Measurements from ENCODE around the gene DZIP1.
A peak's percentile ranks its signal among the peaks of the same experiment; 100 is the strongest.

Gene DZIP1

GRCh38 chr13:95643936-95644598 is 439 bp downstream of the DZIP1 start:
- Histone ChIP-seq H3K4me3 (ENCODE audit: extremely low read depth, insufficient read depth, low read length, poor library complexity, severe bottlenecking) (peak overlapping the region; percentile 74), H3K27ac (ENCODE audit: low read depth, low read length, severe bottlenecking) (peak overlapping the region; percentile 85), H3K9me3 (ENCODE audit: control insufficient read depth, low read length) (no peaks in the 10 kb centered on the region), H3K36me3 (ENCODE audit: control insufficient read depth, insufficient read depth, low read length) (peaks cover 27% of the 10 kb centered on the region), H3K4me1 (ENCODE audit: control insufficient read depth, insufficient read depth, low read length, poor library complexity, severe bottlenecking) (peaks cover 5% of the 10 kb centered on the region)
- WGBS, 2 experiments (ENCODE audit: insufficient coverage in 2 of 2) = 0% methylated on average over 32 to 58 of the region's 62 CpGs

GRCh38 chr13:95643571-95643935 is 953 bp downstream of the DZIP1 start:
- H3K27ac ChIP-seq (ENCODE audit: low read depth, low read length, severe bottlenecking) = peak overlapping the region; percentile 85
- H3K9me3 ChIP-seq (ENCODE audit: control insufficient read depth, low read length) = no peaks in the 10 kb centered on the region
- peak overlapping the region; percentile 74 for H3K4me3 ChIP-seq (ENCODE audit: extremely low read depth, insufficient read depth, low read length, poor library complexity, severe bottlenecking)
- H3K36me3 ChIP-seq (ENCODE audit: control insufficient read depth, insufficient read depth, low read length) = peaks cover 32% of the 10 kb centered on the region
- WGBS, 2 experiments (ENCODE audit: insufficient coverage in 2 of 2) = 2% methylated on average over 13 to 16 of the region's 16 CpGs
- peaks cover 5% of the 10 kb centered on the region for H3K4me1 ChIP-seq (ENCODE audit: control insufficient read depth, insufficient read depth, low read length, poor library complexity, severe bottlenecking)

- 15 to 18% methylated on average over 2 of the region's 3 CpGs for WGBS, 2 experiments (ENCODE audit: insufficient coverage in 2 of 2)
- Histone ChIP-seq H3K36me3 (ENCODE audit: control insufficient read depth, insufficient read depth, low read length) (peaks cover 37% of the 10 kb centered on the region), H3K4me3 (ENCODE audit: extremely low read depth, insufficient read depth, low read length, poor library complexity, severe bottlenecking) (peak overlapping the region; percentile 74), H3K27ac (ENCODE audit: low read depth, low read length, severe bottlenecking) (peak overlapping the region; percentile 85), H3K4me1 (ENCODE audit: control insufficient read depth, insufficient read depth, low read length, poor library complexity, severe bottlenecking) (peaks cover 5% of the 10 kb centered on the region), H3K9me3 (ENCODE audit: control insufficient read depth, low read length) (no peaks in the 10 kb centered on the region)
Measured at GRCh38 chr13:95642999-95643398, 1.5 kb downstream of the DZIP1 start.

- Histone ChIP-seq H3K4me1 (ENCODE audit: control insufficient read depth, insufficient read depth, low read length, poor library complexity, severe bottlenecking) (peaks cover 5% of the 10 kb centered on the region), H3K36me3 (ENCODE audit: control insufficient read depth, insufficient read depth, low read length) (peaks cover 46% of the 10 kb centered on the region), H3K9me3 (ENCODE audit: control insufficient read depth, low read length) (no peaks in the 10 kb centered on the region), H3K27ac (ENCODE audit: low read depth, low read length, severe bottlenecking) (no peak overlapping the region), H3K4me3 (ENCODE audit: extremely low read depth, insufficient read depth, low read length, poor library complexity, severe bottlenecking) (peak overlapping the region; percentile 74)
- 76 to 81% methylated on average over 33 of the region's 35 CpGs for WGBS, 2 experiments (ENCODE audit: insufficient coverage in 2 of 2)
Measured at GRCh38 chr13:95642028-95642621, 2.4 kb downstream of the DZIP1 start.

GRCh38 chr13:95641291-95642027 is 3.0 kb downstream of the DZIP1 start:
- 89% methylated on average over 38 to 41 of the region's 58 CpGs for WGBS, 2 experiments (ENCODE audit: insufficient coverage in 2 of 2)
- Histone ChIP-seq H3K9me3 (ENCODE audit: control insufficient read depth, low read length) (no peaks in the 10 kb centered on the region), H3K27ac (ENCODE audit: low read depth, low read length, severe bottlenecking) (no peak overlapping the region), H3K4me3 (ENCODE audit: extremely low read depth, insufficient read depth, low read length, poor library complexity, severe bottlenecking) (peak overlapping the region; percentile 74), H3K4me1 (ENCODE audit: control insufficient read depth, insufficient read depth, low read length, poor library complexity, severe bottlenecking) (peaks cover 5% of the 10 kb centered on the region), H3K36me3 (ENCODE audit: control insufficient read depth, insufficient read depth, low read length) (peaks cover 52% of the 10 kb centered on the region)

- no peak overlapping the region for H3K4me3 ChIP-seq (ENCODE audit: extremely low read depth, insufficient read depth, low read length, poor library complexity, severe bottlenecking)
- H3K4me1 ChIP-seq (ENCODE audit: control insufficient read depth, insufficient read depth, low read length, poor library complexity, severe bottlenecking) = no peaks in the 10 kb centered on the region
- peaks cover 87% of the 10 kb centered on the region for H3K36me3 ChIP-seq (ENCODE audit: control insufficient read depth, insufficient read depth, low read length)
- H3K9me3 ChIP-seq (ENCODE audit: control insufficient read depth, low read length) = no peaks in the 10 kb centered on the region
- H3K27ac ChIP-seq (ENCODE audit: low read depth, low read length, severe bottlenecking) = no peak overlapping the region
Measured at GRCh38 chr13:95636853-95637252, 7.7 kb downstream of the DZIP1 start.

- no peak overlapping the region for H3K27ac ChIP-seq (ENCODE audit: low read depth, low read length, severe bottlenecking)
- 79 to 93% methylated on average over 2 of the region's 3 CpGs for WGBS, 2 experiments (ENCODE audit: insufficient coverage in 2 of 2)
- H3K4me3 ChIP-seq (ENCODE audit: extremely low read depth, insufficient read depth, low read length, poor library complexity, severe bottlenecking) = no peak overlapping the region
- H3K36me3 ChIP-seq (ENCODE audit: control insufficient read depth, insufficient read depth, low read length) = peaks cover 88% of the 10 kb centered on the region
- no peaks in the 10 kb centered on the region for H3K9me3 ChIP-seq (ENCODE audit: control insufficient read depth, low read length)
- H3K4me1 ChIP-seq (ENCODE audit: control insufficient read depth, insufficient read depth, low read length, poor library complexity, severe bottlenecking) = no peaks in the 10 kb centered on the region
Measured at GRCh38 chr13:95630593-95630992, 13.9 kb downstream of the DZIP1 start.

GRCh38 chr13:95629071-95629470 is 15.4 kb downstream of the DZIP1 start:
- Histone ChIP-seq H3K27ac (ENCODE audit: low read depth, low read length, severe bottlenecking) (no peak overlapping the region), H3K36me3 (ENCODE audit: control insufficient read depth, insufficient read depth, low read length) (peaks cover 85% of the 10 kb centered on the region), H3K4me3 (ENCODE audit: extremely low read depth, insufficient read depth, low read length, poor library complexity, severe bottlenecking) (no peak overlapping the region), H3K9me3 (ENCODE audit: control insufficient read depth, low read length) (no peaks in the 10 kb centered on the region), H3K4me1 (ENCODE audit: control insufficient read depth, insufficient read depth, low read length, poor library complexity, severe bottlenecking) (no peaks in the 10 kb centered on the region)
- WGBS, 2 experiments (ENCODE audit: insufficient coverage in 2 of 2) = 88 to 97% methylated on average over 1 to 3 of the region's 4 CpGs

GRCh38 chr13:95628488-95628887 is 16.0 kb downstream of the DZIP1 start:
- 86% methylated on average over 1 of the region's 1 CpG; no CpG with 5 or more reads in 1 of the 2 experiments for WGBS, 2 experiments (ENCODE audit: insufficient coverage in 2 of 2)
- Histone ChIP-seq H3K4me3 (ENCODE audit: extremely low read depth, insufficient read depth, low read length, poor library complexity, severe bottlenecking) (no peak overlapping the region), H3K27ac (ENCODE audit: low read depth, low read length, severe bottlenecking) (no peak overlapping the region), H3K9me3 (ENCODE audit: control insufficient read depth, low read length) (no peaks in the 10 kb centered on the region), H3K36me3 (ENCODE audit: control insufficient read depth, insufficient read depth, low read length) (peaks cover 81% of the 10 kb centered on the region), H3K4me1 (ENCODE audit: control insufficient read depth, insufficient read depth, low read length, poor library complexity, severe bottlenecking) (no peaks in the 10 kb centered on the region)

GRCh38 chr13:95627590-95627989 is 16.9 kb downstream of the DZIP1 start:
- no peak overlapping the region for H3K27ac ChIP-seq (ENCODE audit: low read depth, low read length, severe bottlenecking)
- 100% methylated on average over 1 of the region's 1 CpG for WGBS, 2 experiments (ENCODE audit: insufficient coverage in 2 of 2)
- H3K9me3 ChIP-seq (ENCODE audit: control insufficient read depth, low read length) = no peaks in the 10 kb centered on the region
- peaks cover 81% of the 10 kb centered on the region for H3K36me3 ChIP-seq (ENCODE audit: control insufficient read depth, insufficient read depth, low read length)
- H3K4me1 ChIP-seq (ENCODE audit: control insufficient read depth, insufficient read depth, low read length, poor library complexity, severe bottlenecking) = no peaks in the 10 kb centered on the region
- H3K4me3 ChIP-seq (ENCODE audit: extremely low read depth, insufficient read depth, low read length, poor library complexity, severe bottlenecking) = no peak overlapping the region

- Histone ChIP-seq H3K36me3 (ENCODE audit: control insufficient read depth, insufficient read depth, low read length) (peaks cover 81% of the 10 kb centered on the region), H3K9me3 (ENCODE audit: control insufficient read depth, low read length) (no peaks in the 10 kb centered on the region), H3K4me3 (ENCODE audit: extremely low read depth, insufficient read depth, low read length, poor library complexity, severe bottlenecking) (no peak overlapping the region), H3K27ac (ENCODE audit: low read depth, low read length, severe bottlenecking) (no peak overlapping the region), H3K4me1 (ENCODE audit: control insufficient read depth, insufficient read depth, low read length, poor library complexity, severe bottlenecking) (no peaks in the 10 kb centered on the region)
Measured at GRCh38 chr13:95626768-95627167, 17.7 kb downstream of the DZIP1 start.

Measured in mesodermal cell (in vitro differentiated cells).